Measurements from ENCODE around the gene ANKRD24.

ANKRD24 gene

GRCh38 chr19:4233282-4233853 lies 50.9 kb downstream of the ANKRD24 start:
- ChIA-PET POLR2A (interaction anchor here (1.1 kb wide), 1 partner anchor 109 kb away, joined by 4 read pairs; the partner anchor contains the start of gene MPND), CTCF (interaction anchor here (0.6 to 3.2 kb wide), 16 partner anchors 9 to 421 kb away, joined by 3 to 13 read pairs (median 4); partner anchors contain the start of gene YJU2)
- no peak overlapping the region for H3K27ac ChIP-seq (ENCODE audit: extremely low read depth, low read depth, low read length)
- peak overlapping the region; percentile 23 for H3K4me3 ChIP-seq (ENCODE audit: low read depth, low read length)
- no peaks in the 10 kb centered on the region for H3K4me1 ChIP-seq (ENCODE audit: control insufficient read depth, insufficient read depth, low read length)
- no peaks in the 10 kb centered on the region for H3K9me3 ChIP-seq (ENCODE audit: control insufficient read depth, insufficient read depth, low read depth, low read length)
- no peaks in the 10 kb centered on the region for H3K36me3 ChIP-seq (ENCODE audit: control insufficient read depth in 2 of 2, insufficient read depth in 1 of 2, low read length in 2 of 2)
- TF ChIP-seq ZNF121 (tag by site-specific recombination; IDR thresholded peaks at IDR 0.05): peak; percentile 77
- peak; percentile 80 for TF ChIP-seq ZNF24 (tag by site-specific recombination; IDR thresholded peaks at IDR 0.05)
- peak; percentile 49; the same call in 1 of the 2 replicates for TF ChIP-seq ZEB2 (tag by site-specific recombination; IDR thresholded peaks at IDR 0.05)
- no peak for TF ChIP-seq TRIM28 (IDR thresholded peaks at IDR 0.05; ENCODE audit: borderline replicate concordance, low read length)
- peak; percentile 80; the same call in 1 of the 2 replicates for TF ChIP-seq REPIN1 (tag by site-specific recombination; IDR thresholded peaks at IDR 0.05; ENCODE audit: low read depth)
- TF ChIP-seq, protein P1, sequence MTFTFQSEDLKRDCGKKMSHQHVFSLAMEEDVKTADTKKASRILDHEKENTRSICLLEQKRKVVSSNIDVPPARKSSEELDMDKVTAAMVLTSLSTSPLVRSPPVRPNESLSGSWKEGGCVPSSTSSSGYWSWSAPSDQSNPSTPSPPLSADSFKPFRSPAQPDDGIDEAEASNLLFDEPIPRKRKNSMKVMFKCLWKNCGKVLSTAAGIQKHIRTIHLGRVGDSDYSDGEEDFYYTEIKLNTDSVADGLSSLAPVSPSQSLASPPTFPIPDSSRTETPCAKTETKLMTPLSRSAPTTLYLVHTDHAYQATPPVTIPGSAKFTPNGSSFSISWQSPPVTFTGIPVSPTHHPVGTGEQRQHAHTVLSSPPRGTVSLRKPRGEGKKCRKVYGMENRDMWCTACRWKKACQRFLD (tag by site-specific recombination; IDR thresholded peaks at IDR 0.05): no peak
- 0 out of 2 replicates have a peak, but pooled peaks have one; percentile 43 for TF ChIP-seq ZNF416 (tag by site-specific recombination; IDR thresholded peaks at IDR 0.05)
- TF ChIP-seq ZNF266 (tag by site-specific recombination; IDR thresholded peaks at IDR 0.05; ENCODE audit: low read depth): no peak
- TF ChIP-seq GLI4 (tag by site-specific recombination; IDR thresholded peaks at IDR 0.05): peak; percentile 68; the same call in 1 of the 2 replicates
- TF ChIP-seq CTCF (tag by site-specific recombination; IDR thresholded peaks at IDR 0.05): peak; percentile 98
- peak; percentile 100 for TF ChIP-seq ZNF623 (tag by site-specific recombination; IDR thresholded peaks at IDR 0.05)
- no peak for TF ChIP-seq AEBP2 (tag by site-specific recombination; IDR thresholded peaks at IDR 0.05; ENCODE audit: borderline replicate concordance)
- 0 out of 2 replicates have a peak, but pooled peaks have one; percentile 15 for TF ChIP-seq TSHZ1 (tag by site-specific recombination; IDR thresholded peaks at IDR 0.05; ENCODE audit: borderline replicate concordance)
- no peak for TF ChIP-seq ZNF19 (tag by site-specific recombination; IDR thresholded peaks at IDR 0.05; ENCODE audit: low read depth)
- peak; percentile 85 for TF ChIP-seq KLF8 (tag by site-specific recombination; IDR thresholded peaks at IDR 0.05)
- TF ChIP-seq ZNF366 (tag by site-specific recombination; conservative IDR thresholded peaks at IDR 0.05): no peak
- 0 out of 2 replicates have a peak, but pooled peaks have one; percentile 60 for TF ChIP-seq KLF7 (tag by site-specific recombination; IDR thresholded peaks at IDR 0.05; ENCODE audit: borderline replicate concordance)
- TF ChIP-seq, protein P2, sequence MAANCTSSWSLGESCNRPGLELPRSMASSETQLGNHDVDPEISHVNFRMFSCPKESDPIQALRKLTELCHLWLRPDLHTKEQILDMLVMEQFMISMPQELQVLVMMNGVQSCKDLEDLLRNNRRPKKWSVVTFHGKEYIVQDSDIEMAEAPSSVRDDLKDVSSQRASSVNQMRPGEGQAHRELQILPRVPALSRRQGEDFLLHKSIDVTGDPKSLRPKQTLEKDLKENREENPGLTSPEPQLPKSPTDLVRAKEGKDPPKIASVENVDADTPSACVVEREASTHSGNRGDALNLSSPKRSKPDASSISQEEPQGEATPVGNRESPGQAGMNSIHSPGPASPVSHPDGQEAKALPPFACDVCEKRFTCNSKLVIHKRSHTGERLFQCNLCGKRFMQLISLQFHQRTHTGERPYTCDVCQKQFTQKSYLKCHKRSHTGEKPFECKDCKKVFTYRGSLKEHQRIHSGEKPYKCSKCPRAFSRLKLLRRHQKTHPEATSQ (tag by site-specific recombination; IDR thresholded peaks at IDR 0.05): peak; percentile 96
- TF ChIP-seq ZNF600 (tag by site-specific recombination; IDR thresholded peaks at IDR 0.05): 0 out of 2 replicates have a peak, but pooled peaks have one; percentile 16
- TF ChIP-seq ZNF776 (tag by site-specific recombination; IDR thresholded peaks at IDR 0.05; ENCODE audit: borderline replicate concordance): no peak
- TF ChIP-seq ZSCAN23 (tag by site-specific recombination; IDR thresholded peaks at IDR 0.05): peak; percentile 54; the same call in 1 of the 2 replicates
- TF ChIP-seq TCF7L2 (IDR thresholded peaks at IDR 0.05; ENCODE audit: borderline replicate concordance, low read depth, low read length): no peak
- peak; percentile 95 for TF ChIP-seq PATZ1 (tag by site-specific recombination; IDR thresholded peaks at IDR 0.05)
- peak; percentile 50; the same call in 1 of the 2 replicates for TF ChIP-seq ZFP69B (tag by site-specific recombination; IDR thresholded peaks at IDR 0.05)
- TF ChIP-seq ZNF2 (tag by site-specific recombination; IDR thresholded peaks at IDR 0.05): peak; percentile 87
- TF ChIP-seq ZNF274 (IDR thresholded peaks at IDR 0.05; ENCODE audit: low read length): no peak
- TF ChIP-seq ZNF274 (tag by site-specific recombination; IDR thresholded peaks at IDR 0.05; ENCODE audit: borderline replicate concordance): no peak
